Panc1 (cell line): ENCODE data around the gene NDRG4. TPM values are rescaled to one million over a fixed set of nuclear protein-coding genes. Genes with fewer than 3 reads are reported as not detected.

Experiments used
- ATAC-seq: fragments of 200-7000 bp; cut with Tn5 transposase; 2 replicates; pipeline ENCODE4 v1.9.1; 2020; ENCODE audit warnings: mild to moderate bottlenecking, moderate library complexity
- BruUV-seq: library from RNA; stranded (reverse); fragments of 400-500 nt; replicated peaks from 2 replicates; lab custom pipeline; 2021; lab: Mats Ljungman, UMichigan
- CTCF ChIA-PET: fragments of 300-600 bp; sonication (Branson Sonifier 250); formaldehyde crosslinking; loops from one replicate; lab custom pipeline; 2022; ENCODE audit warnings: antibody characterized with exemption; lab: Charles Lee
- POLR2A ChIA-PET: fragments of 300-600 bp; sonication (Branson Sonifier 250); formaldehyde crosslinking; loops from one replicate; lab custom pipeline; 2022; ENCODE audit warnings: antibody characterized with exemption; lab: Charles Lee
- DNase-seq: peaks from one replicate; pipeline ENCODE4 v3.0.0-alpha.2; 2010; ENCODE audit warnings: low read depth, low spot score
- H3K27ac ChIP-seq: 2 replicates; pipeline ENCODE4 v1.5.1; 2011; ENCODE audit warnings: mild to moderate bottlenecking, low read length, inconsistent platforms
- H3K27me3 ChIP-seq: fragments of 200-500 bp; sonication (Bioruptor generic); 2 replicates; pipeline ENCODE4 v1.6.0; 2014; ENCODE audit warnings: low read length, inconsistent platforms; ENCODE audit not compliant: control insufficient read depth, insufficient read depth
- H3K36me3 ChIP-seq: fragments of 200-500 bp; sonication (Bioruptor generic); 2 replicates; pipeline ENCODE4 v1.5.1; 2014; ENCODE audit warnings: inconsistent platforms, mild to moderate bottlenecking, low read length, moderate library complexity; ENCODE audit not compliant: control insufficient read depth, insufficient read depth
- H3K4me1 ChIP-seq: 2 replicates; pipeline ENCODE4 v1.5.1; 2011; ENCODE audit warnings: inconsistent platforms, mild to moderate bottlenecking, low read length, moderate library complexity; ENCODE audit not compliant: control insufficient read depth, insufficient read depth
- H3K4me3 ChIP-seq, 2 experiments: 2 replicates each; pipeline ENCODE4 v1.5.1; 2011 to 2012; ENCODE audit warnings: low read depth in 2 of 2, low read length in 2 of 2, mild to moderate bottlenecking in 2 of 2, inconsistent platforms in 1 of 2, moderate library complexity in 1 of 2
- H3K9me3 ChIP-seq: fragments of 200-500 bp; sonication (Bioruptor generic); 2 replicates; pipeline ENCODE4 v1.5.1; 2014; ENCODE audit warnings: low read depth, mild to moderate bottlenecking, inconsistent platforms, low read length, moderate library complexity; ENCODE audit not compliant: control insufficient read depth, insufficient read depth
- CTCF ChIP-seq: fragments of 450-650 bp; IDR thresholded peaks from 2 replicates; pipeline ENCODE4 v1.5.1; 2017; ENCODE audit warnings: mild to moderate bottlenecking
- POLR2AphosphoS5 ChIP-seq: IDR thresholded peaks from 2 replicates; pipeline ENCODE4 v1.6.1; 2012; ENCODE audit warnings: mild to moderate bottlenecking, low read depth, low read length, moderate library complexity
- REST ChIP-seq, 2 experiments: IDR thresholded peaks; 2 replicates each; pipeline ENCODE4 v1.6.1; 2011 to 2012; ENCODE audit warnings: low read depth in 2 of 2, control low read depth in 1 of 2, low read length in 1 of 2, mild to moderate bottlenecking in 1 of 2, moderate library complexity in 1 of 2; ENCODE audit not compliant: insufficient read depth in 1 of 2
- SIN3A ChIP-seq: IDR thresholded peaks from 2 replicates; pipeline ENCODE4 v1.6.1; 2012; ENCODE audit warnings: low read depth, mild to moderate bottlenecking, low read length, moderate library complexity, borderline replicate concordance; ENCODE audit not compliant: insufficient read depth
- TCF7L2 ChIP-seq: IDR thresholded peaks from 2 replicates; pipeline ENCODE4 v1.6.1; 2011; ENCODE audit warnings: mild to moderate bottlenecking, low read depth, low read length, inconsistent platforms
- in situ Hi-C: cut with HindIII; loops from 2 replicates; pipeline ENCODE4 v1.10.0; 2016; ENCODE audit warnings: low sequenced_read_pairs, low pct_unique_long_range_greater_than_20kb
- intact Hi-C: fragments of 100-400 bp; cut with micrococcal nuclease; formaldehyde crosslinking; loops from one replicate; pipeline ENCODE4 v1.10.0; 2022; ENCODE audit not compliant: unreplicated experiment
- total RNA-seq: library from RNA; stranded (reverse); gene quantifications from one replicate; pipeline ENCODE4 v1.2.1, GENCODE V29; 2021; ENCODE audit not compliant: unreplicated experiment

The NDRG4 gene
- total RNA-seq, 1 experiment from 2014 or later, result 5.1 TPM

- H3K4me1 ChIP-seq, result no peaks in the 10 kb centered on the region
- H3K27ac ChIP-seq, result no peak overlapping the region
- intact Hi-C loops (no loop called here), in situ Hi-C loops (no loop called here)
- BruUV-seq, result no TSS peak
- CTCF ChIA-PET, result no interaction called here
- DNase-seq (no peak), ATAC-seq (no peak)
- POLR2A ChIA-PET, result no interaction called here
- no peaks in the 10 kb centered on the region for H3K36me3 ChIP-seq
- no peaks in the 10 kb centered on the region for H3K9me3 ChIP-seq
- TF ChIP-seq SIN3A (no peak), TCF7L2 (no peak), CTCF (no peak), REST (IDR thresholded peaks at IDR 0.05; ENCODE audit: insufficient read depth in 1 of 2, low read depth in 2 of 2, low read length in 1 of 2) (no peak), POLR2AphosphoS5 (no peak)
- H3K4me3 ChIP-seq, result no peak overlapping the region
- H3K27me3 ChIP-seq, result no peaks in the 10 kb centered on the region
These were observed 18.0 kb upstream of the NDRG4 start for GRCh38 chr16:58481931-58482330.

GRCh38 chr16:58485184-58485887 is 14.6 kb upstream of the NDRG4 start:
- no peak overlapping the region for H3K4me3 ChIP-seq
- in situ Hi-C loops (no loop called here), intact Hi-C loops (no loop called here)
- ChIA-PET CTCF (interaction anchor here (0.6 kb wide), 1 partner anchor 163 kb away, joined by 3 read pairs; no protein-coding TSS in a partner anchor), POLR2A (no interaction called here)
- no peak overlapping the region for H3K27ac ChIP-seq
- BruUV-seq, result no TSS peak
- no peaks in the 10 kb centered on the region for H3K27me3 ChIP-seq
- no peaks in the 10 kb centered on the region for H3K4me1 ChIP-seq
- DNase-seq (no peak), ATAC-seq (no peak)
- no peaks in the 10 kb centered on the region for H3K36me3 ChIP-seq
- no peaks in the 10 kb centered on the region for H3K9me3 ChIP-seq
- TF ChIP-seq REST (IDR thresholded peaks at IDR 0.05; ENCODE audit: insufficient read depth in 1 of 2, low read depth in 2 of 2, low read length in 1 of 2) (no peak), SIN3A (no peak), CTCF (no peak), POLR2AphosphoS5 (no peak), TCF7L2 (no peak)
